ENCODE results near the gene ZNF750. TPM values are rescaled to one million over a fixed set of nuclear protein-coding genes. Genes with fewer than 3 reads are reported as not detected.
A peak's percentile ranks its signal among the peaks of the same experiment; 100 is the strongest.

ZNF750 gene
- polyA plus RNA-seq, 3 donors: not detected

- TF ChIP-seq CTCF (IDR thresholded peaks at IDR 0.05): no peak
- intact Hi-C loops (cut with micrococcal nuclease): no loop called here
Measured at GRCh38 chr17:82807101-82807500, 32.7 kb downstream of the ZNF750 start.

DNA sequence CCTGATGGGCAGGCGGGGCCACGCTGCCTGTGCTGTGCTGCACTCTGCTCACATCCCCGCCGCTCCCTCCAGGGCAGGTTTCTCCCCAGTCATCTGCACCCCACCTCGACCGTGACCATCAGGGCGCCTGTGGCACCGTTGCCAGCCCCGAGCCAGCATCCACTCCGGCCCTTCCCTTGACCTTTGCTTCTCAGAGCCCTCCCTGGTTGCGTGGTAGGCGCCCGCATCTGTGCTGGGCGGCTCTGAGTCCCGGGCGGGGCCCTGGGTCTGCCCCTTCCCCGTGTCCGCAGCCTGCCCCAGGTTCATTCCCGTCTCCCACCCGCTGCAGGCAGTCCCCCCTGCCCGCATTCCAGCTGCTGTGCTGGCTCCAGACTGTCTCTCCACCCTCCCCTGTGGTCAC is 33.2 kb downstream of the ZNF750 start:
- H3K4me2 ChIP-seq (replicated peaks; ENCODE audit: extremely low read depth, low read length, poor library complexity, severe bottlenecking): no peak overlapping the region
- no peaks in the 10 kb centered on the region for H3K27me3 Mint-ChIP-seq (ENCODE audit: low read depth in 3 of 3)
- no peak overlapping the region for H3K4me3 Mint-ChIP-seq
- no peak overlapping the region for H3K27ac ChIP-seq (ENCODE audit: low read depth in 1 of 2, low read length in 2 of 2)
- H3K36me3 Mint-ChIP-seq: peaks cover 33 to 44% of the 10 kb centered on the region in 2 donors
- H3K27ac Mint-ChIP-seq: peak overlapping the region in 3 of 7 donors; percentile 11 to 20 (median 17)
- 99% methylated on average over 21 of the region's 21 CpGs for whole genome bisulfite sequencing (ENCODE audit: insufficient coverage)
- H3K9ac ChIP-seq (ENCODE audit: insufficient read depth, low read length, poor library complexity, severe bottlenecking): no peak overlapping the region
- H3K9me3 Mint-ChIP-seq: peaks cover 0 to 2% (median 0%) of the 10 kb centered on the region in 7 donors
- H3K79me2 ChIP-seq (ENCODE audit: insufficient read depth, low read length): no peaks in the 10 kb centered on the region
- H4K20me1 ChIP-seq (ENCODE audit: insufficient read depth, low read length): no peaks in the 10 kb centered on the region
- peaks cover 11 to 34% of the 10 kb centered on the region in 2 donors for H3K36me3 ChIP-seq (replicated peaks in 1 of 2; ENCODE audit: control insufficient read depth in 1 of 2, insufficient read depth in 2 of 2, low read length in 2 of 2)
- no peak overlapping the region for H2AFZ ChIP-seq (ENCODE audit: insufficient read depth, low read depth, low read length, poor library complexity, severe bottlenecking)
- no peaks in the 10 kb centered on the region for H3K27me3 ChIP-seq (ENCODE audit: control insufficient read depth in 2 of 2, insufficient read depth in 2 of 2, low read length in 2 of 2)
- no peaks in the 10 kb centered on the region for H3K4me1 Mint-ChIP-seq
- intact Hi-C loops (cut with micrococcal nuclease): no loop called here
- no peak for TF ChIP-seq CTCF (IDR thresholded peaks at IDR 0.05)
- H3K4me1 ChIP-seq (ENCODE audit: control insufficient read depth in 1 of 2, insufficient read depth in 2 of 2, low read length in 2 of 2): no peaks in the 10 kb centered on the region
- H3K4me3 ChIP-seq (replicated peaks in 1 of 3; ENCODE audit: low read depth in 2 of 3, low read length in 3 of 3): no peak overlapping the region
- no peak for DNase-seq
- H3K9me3 ChIP-seq (replicated peaks in 1 of 2; ENCODE audit: control insufficient read depth in 1 of 2, insufficient read depth in 1 of 2, low read length in 2 of 2): peaks cover 0 to under 1% of the 10 kb centered on the region in 2 donors

More at GRCh38 chr17:82807101-82807500, 32.7 kb downstream of the ZNF750 start:
- Histone ChIP-seq H3K4me1 (ENCODE audit: control insufficient read depth in 1 of 2, insufficient read depth in 2 of 2, low read length in 2 of 2) (no peaks in the 10 kb centered on the region), H3K36me3 (replicated peaks in 1 of 2; ENCODE audit: control insufficient read depth in 1 of 2, insufficient read depth in 2 of 2, low read length in 2 of 2) (peaks cover 11 to 38% of the 10 kb centered on the region in 2 donors), H3K27me3 (ENCODE audit: control insufficient read depth in 2 of 2, insufficient read depth in 2 of 2, low read length in 2 of 2) (no peaks in the 10 kb centered on the region), H3K4me3 (replicated peaks in 1 of 3; ENCODE audit: low read depth in 2 of 3, low read length in 3 of 3) (no peak overlapping the region), H3K4me2 (replicated peaks; ENCODE audit: extremely low read depth, low read length, poor library complexity, severe bottlenecking) (no peak overlapping the region), H3K27ac (ENCODE audit: low read depth in 1 of 2, low read length in 2 of 2) (no peak overlapping the region), H3K9ac (ENCODE audit: insufficient read depth, low read length, poor library complexity, severe bottlenecking) (no peak overlapping the region), H4K20me1 (ENCODE audit: insufficient read depth, low read length) (no peaks in the 10 kb centered on the region), H3K9me3 (replicated peaks in 1 of 2; ENCODE audit: control insufficient read depth in 1 of 2, insufficient read depth in 1 of 2, low read length in 2 of 2) (no peaks in the 10 kb centered on the region), H2AFZ (ENCODE audit: insufficient read depth, low read depth, low read length, poor library complexity, severe bottlenecking) (no peak overlapping the region), H3K79me2 (ENCODE audit: insufficient read depth, low read length) (no peaks in the 10 kb centered on the region)
- Mint-ChIP-seq H3K4me1 (no peaks in the 10 kb centered on the region), H3K27ac (peak overlapping the region in 1 of 7 donors; percentile 20), H3K36me3 (peaks cover 34 to 44% of the 10 kb centered on the region in 2 donors), H3K27me3 (ENCODE audit: low read depth in 3 of 3) (no peaks in the 10 kb centered on the region), H3K4me3 (no peak overlapping the region), H3K9me3 (no peaks in the 10 kb centered on the region)
- 98% methylated on average over 6 of the region's 9 CpGs for WGBS (ENCODE audit: insufficient coverage)
- DNase-seq: no peak
